HepG2 (cell line): Measurements from ENCODE around the gene SPHK2. TPM values are rescaled to one million over a fixed set of nuclear protein-coding genes. Genes with fewer than 3 reads are reported as not detected.

Experiments
- CREB1 ChIP-seq, 2 experiments: fragments of 450-650 bp in 1 of 2; IDR thresholded peaks; 2 replicates each; pipeline ENCODE4 v1.6.1; 2016 to 2017; ENCODE audit warnings: control low read depth in 1 of 2, mild to moderate bottlenecking in 1 of 2, missing compliant biosample characterization in 1 of 2, missing genetic modification characterization in 1 of 2
- ERF ChIP-seq: IDR thresholded peaks from 2 replicates; pipeline ENCODE4 v1.6.1; 2018; ENCODE audit warnings: missing biosample characterization, missing genetic modification reagents
- FLYWCH1 ChIP-seq: sonication (generic); formaldehyde crosslinking; IDR thresholded peaks from 2 replicates; pipeline ENCODE4 v1.8.1; 2023; ENCODE audit warnings: mild to moderate bottlenecking, missing genetic modification reagents
- HNF4A ChIP-seq: sonication (generic); formaldehyde crosslinking; IDR thresholded peaks from 2 replicates; pipeline ENCODE4 v1.4.0; 2020; ENCODE audit warnings: missing genetic modification reagents
- HNRNPLL ChIP-seq: fragments of 200-400 bp; formaldehyde crosslinking; IDR thresholded peaks from 2 replicates; pipeline ENCODE4 v1.6.1; 2017; ENCODE audit warnings: mild to moderate bottlenecking, low read depth, low read length; ENCODE audit not compliant: poor library complexity, severe bottlenecking
- KLF13 ChIP-seq: sonication (generic); formaldehyde crosslinking; IDR thresholded peaks from 2 replicates; pipeline ENCODE4 v1.4.0; 2020; ENCODE audit warnings: mild to moderate bottlenecking, missing genetic modification reagents
- KMT2A ChIP-seq: sonication (generic); formaldehyde crosslinking; IDR thresholded peaks from 2 replicates; pipeline ENCODE4 v1.4.0; 2020; ENCODE audit warnings: missing genetic modification reagents
- MATR3 ChIP-seq: sonication (generic); formaldehyde crosslinking; IDR thresholded peaks from 2 replicates; pipeline ENCODE4 v1.4.0; 2020; ENCODE audit warnings: missing genetic modification reagents
- MEF2D ChIP-seq: sonication (generic); formaldehyde crosslinking; IDR thresholded peaks from 2 replicates; pipeline ENCODE4 v1.5.1; 2020; ENCODE audit warnings: mild to moderate bottlenecking, missing genetic modification reagents
- NCOA1 ChIP-seq: sonication (generic); formaldehyde crosslinking; IDR thresholded peaks from 2 replicates; pipeline ENCODE4 v1.9.0; 2021; ENCODE audit warnings: missing genetic modification reagents
- NCOR1 ChIP-seq: fragments of 200-600 bp; sonication (generic); IDR thresholded peaks from 2 replicates; pipeline ENCODE4 v1.7.0; 2017; ENCODE audit warnings: antibody characterized with exemption, low read length, borderline replicate concordance
- PHF21A ChIP-seq: sonication (generic); formaldehyde crosslinking; IDR thresholded peaks from 2 replicates; pipeline ENCODE4 v1.5.0; 2020; ENCODE audit warnings: mild to moderate bottlenecking, missing genetic modification reagents
- RFX1 ChIP-seq: fragments of 450-650 bp; IDR thresholded peaks from 2 replicates; pipeline ENCODE4 v1.6.1; 2017
- RORA ChIP-seq: sonication (generic); formaldehyde crosslinking; IDR thresholded peaks from 2 replicates; pipeline ENCODE4 v1.5.0; 2020; ENCODE audit warnings: mild to moderate bottlenecking, missing genetic modification reagents, moderate library complexity
- SP140L ChIP-seq: sonication (generic); formaldehyde crosslinking; IDR thresholded peaks from 2 replicates; pipeline ENCODE4 v1.4.0; 2020; ENCODE audit warnings: missing genetic modification reagents, borderline replicate concordance
- TAF1 ChIP-seq: sonication (generic); formaldehyde crosslinking; IDR thresholded peaks from 2 replicates; pipeline ENCODE4 v1.4.0; 2020; ENCODE audit warnings: missing genetic modification reagents
- TBX3 ChIP-seq: fragments of 450-650 bp; IDR thresholded peaks from 2 replicates; pipeline ENCODE4 v1.6.1; 2017; ENCODE audit warnings: antibody characterized with exemption, mild to moderate bottlenecking, inconsistent platforms, borderline replicate concordance
- TSC22D2 ChIP-seq: sonication (generic); formaldehyde crosslinking; IDR thresholded peaks from 2 replicates; pipeline ENCODE4 v1.5.1; 2020; ENCODE audit warnings: missing genetic modification reagents, mild to moderate bottlenecking, borderline replicate concordance
- ZFP1 ChIP-seq: IDR thresholded peaks from 2 replicates; pipeline ENCODE4 v1.6.1; 2016
- ZFP90 ChIP-seq: sonication (generic); formaldehyde crosslinking; IDR thresholded peaks from 2 replicates; pipeline ENCODE4 v1.8.0; 2022; ENCODE audit warnings: missing genetic modification reagents, mild to moderate bottlenecking, inconsistent platforms, borderline replicate concordance
- ZNF3 ChIP-seq: IDR thresholded peaks from 2 replicates; pipeline ENCODE4 v1.7.0; 2017; ENCODE audit warnings: inconsistent platforms
- ZNF543 ChIP-seq: sonication (generic); formaldehyde crosslinking; IDR thresholded peaks from 2 replicates; pipeline ENCODE4 v1.4.0; 2020; ENCODE audit warnings: mild to moderate bottlenecking, missing genetic modification reagents
- ZNF616 ChIP-seq: sonication (generic); formaldehyde crosslinking; IDR thresholded peaks from 2 replicates; pipeline ENCODE4 v1.5.0; 2020; ENCODE audit warnings: low read depth, mild to moderate bottlenecking, missing genetic modification reagents
- ZNF678 ChIP-seq: sonication (generic); formaldehyde crosslinking; IDR thresholded peaks from 2 replicates; pipeline ENCODE4 v1.4.0; 2020; ENCODE audit warnings: mild to moderate bottlenecking, missing genetic modification reagents
- ZNF792 ChIP-seq: IDR thresholded peaks from 2 replicates; pipeline ENCODE4 v1.6.1; 2016
- ZNF83 ChIP-seq: sonication (generic); formaldehyde crosslinking; IDR thresholded peaks from 2 replicates; pipeline ENCODE4 v1.4.0; 2020; ENCODE audit warnings: missing genetic modification reagents, mild to moderate bottlenecking, borderline replicate concordance
- ZNF839 ChIP-seq: sonication (generic); formaldehyde crosslinking; IDR thresholded peaks from 2 replicates; pipeline ENCODE4 v1.4.0; 2020; ENCODE audit warnings: missing genetic modification reagents, mild to moderate bottlenecking, borderline replicate concordance
- ZSCAN30 ChIP-seq: sonication (generic); formaldehyde crosslinking; IDR thresholded peaks from 2 replicates; pipeline ENCODE4 v1.5.0; 2020; ENCODE audit warnings: mild to moderate bottlenecking, missing genetic modification reagents
- ZSCAN31 ChIP-seq: sonication (generic); formaldehyde crosslinking; IDR thresholded peaks from 2 replicates; pipeline ENCODE4 v1.5.0; 2020; ENCODE audit warnings: low read depth, mild to moderate bottlenecking, missing genetic modification reagents
- polyA plus RNA-seq, 8 experiments: library from polyadenylated mRNA; depleted of rRNA in 3 of 8; stranded (reverse) in 7 of 8; unstranded in 1 of 8; fragments of >200 nt; fragmentation: Illumina TruSeq in 4 of 8; extraction: Trizol in 4 of 8; gene quantifications; 2 replicates each; pipeline versions ENCODE4 v1.2.1 to v1.2.3, GENCODE V29; 2011 to 2016; ENCODE audit warnings: low read depth in 4 of 8, missing spikeins in 1 of 8, mixed read lengths in 1 of 8; ENCODE audit not compliant: insufficient read depth in 1 of 8
- total RNA-seq, 5 experiments: library from RNA; depleted of rRNA; stranded (reverse); fragments of >200 nt; fragmentation: Illumina TruSeq; extraction: Trizol; gene quantifications; 2 replicates each; pipeline ENCODE4 v1.2.3, GENCODE V29; 2016; ENCODE audit warnings: low read depth in 1 of 5
- TF ChIP-seq, protein P1 (sequence below): sonication (generic); formaldehyde crosslinking; IDR thresholded peaks from 2 replicates; pipeline ENCODE4 v1.5.0; 2020; ENCODE audit warnings: missing genetic modification reagents
- TF ChIP-seq, protein P2 (sequence below): sonication (generic); formaldehyde crosslinking; IDR thresholded peaks from 2 replicates; pipeline ENCODE4 v1.5.0; 2020; ENCODE audit warnings: mild to moderate bottlenecking, missing genetic modification reagents

SPHK2 gene
- total and polyA plus RNA-seq, 2 of the 13 experiments (the other 11 are each of a cell fraction or from before 2014, with no cell fraction given), result 2.9 to 14.4 TPM

DNA sequence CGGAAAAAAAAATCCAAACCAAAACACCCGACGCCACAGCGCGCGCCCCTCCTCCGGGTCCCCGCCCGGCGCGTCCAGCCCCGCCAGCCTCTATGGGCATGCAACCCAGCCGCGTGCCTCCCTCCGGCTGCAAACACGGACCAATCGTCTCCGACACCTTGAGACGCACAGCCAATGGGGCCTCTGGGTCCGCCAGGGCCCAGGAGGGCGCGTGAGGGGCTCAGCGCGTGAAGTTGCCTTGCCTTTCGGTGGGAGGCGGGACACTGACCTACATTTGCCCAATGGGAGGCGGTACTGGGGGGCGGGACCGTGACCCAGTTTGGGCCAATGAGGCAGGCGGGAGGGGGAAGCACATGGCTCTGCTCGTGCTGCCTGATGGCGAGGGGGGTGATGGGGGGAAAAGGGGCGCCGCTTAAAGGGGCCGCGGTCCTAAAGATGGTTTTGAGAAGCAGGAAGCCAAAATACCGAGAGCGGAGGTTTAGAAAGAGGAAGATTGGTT lies 18.2 kb downstream of the SPHK2 start (continued):
- TF ChIP-seq MEF2D (CRISPR knock-in tag) (peak; percentile 80), ZFP90 (CRISPR knock-in tag) (peak; percentile 41; the same call in 1 of the 2 replicates), CREB1 (IDR thresholded peaks at IDR 0.05) (peak; percentile 70), CREB1 (CRISPR knock-in tag; IDR thresholded peaks at IDR 0.05) (peak; percentile 77), ZNF792 (CRISPR knock-in tag) (peak; percentile 64), MATR3 (CRISPR knock-in tag) (no peak), HNF4A (CRISPR knock-in tag) (no peak), RORA (CRISPR knock-in tag) (peak; percentile 87; the same call in 1 of the 2 replicates), RFX1 (no peak), ZNF839 (CRISPR knock-in tag) (peak; percentile 85; the same call in 1 of the 2 replicates), NCOA1 (no peak), KLF13 (CRISPR knock-in tag) (no peak; the same call in 1 of the 2 replicates), TAF1 (CRISPR knock-in tag) (peak; percentile 35; the same call in 1 of the 2 replicates), ZNF678 (peak; percentile 57; the same call in 1 of the 2 replicates), ZNF83 (CRISPR knock-in tag) (peak; percentile 84; the same call in 1 of the 2 replicates), PHF21A (CRISPR knock-in tag) (peak; percentile 77; the same call in 1 of the 2 replicates), ZNF543 (peak; percentile 75; the same call in 1 of the 2 replicates), ERF (CRISPR knock-in tag) (peak; percentile 83), TSC22D2 (CRISPR knock-in tag) (peak; percentile 21; the same call in 1 of the 2 replicates), TBX3 (peak; percentile 56; the same call in 1 of the 2 replicates), ZSCAN31 (peak; percentile 84), ZNF616 (CRISPR knock-in tag) (peak; percentile 90; the same call in 1 of the 2 replicates), NCOR1 (peak; percentile 19; the same call in 1 of the 2 replicates), KMT2A (no peak), ZSCAN30 (CRISPR knock-in tag) (no peak; the same call in 1 of the 2 replicates), FLYWCH1 (CRISPR knock-in tag) (peak; percentile 91), ZNF3 (CRISPR knock-in tag) (no peak), SP140L (no peak), HNRNPLL (peak; percentile 29), ZFP1 (CRISPR knock-in tag) (peak; percentile 40; the same call in 1 of the 2 replicates)
- TF ChIP-seq, protein P1, sequence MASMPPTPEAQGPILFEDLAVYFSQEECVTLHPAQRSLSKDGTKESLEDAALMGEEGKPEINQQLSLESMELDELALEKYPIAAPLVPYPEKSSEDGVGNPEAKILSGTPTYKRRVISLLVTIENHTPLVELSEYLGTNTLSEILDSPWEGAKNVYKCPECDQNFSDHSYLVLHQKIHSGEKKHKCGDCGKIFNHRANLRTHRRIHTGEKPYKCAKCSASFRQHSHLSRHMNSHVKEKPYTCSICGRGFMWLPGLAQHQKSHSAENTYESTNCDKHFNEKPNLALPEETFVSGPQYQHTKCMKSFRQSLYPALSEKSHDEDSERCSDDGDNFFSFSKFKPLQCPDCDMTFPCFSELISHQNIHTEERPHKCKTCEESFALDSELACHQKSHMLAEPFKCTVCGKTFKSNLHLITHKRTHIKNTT (CRISPR knock-in tag), result no peak
- TF ChIP-seq, protein P2, sequence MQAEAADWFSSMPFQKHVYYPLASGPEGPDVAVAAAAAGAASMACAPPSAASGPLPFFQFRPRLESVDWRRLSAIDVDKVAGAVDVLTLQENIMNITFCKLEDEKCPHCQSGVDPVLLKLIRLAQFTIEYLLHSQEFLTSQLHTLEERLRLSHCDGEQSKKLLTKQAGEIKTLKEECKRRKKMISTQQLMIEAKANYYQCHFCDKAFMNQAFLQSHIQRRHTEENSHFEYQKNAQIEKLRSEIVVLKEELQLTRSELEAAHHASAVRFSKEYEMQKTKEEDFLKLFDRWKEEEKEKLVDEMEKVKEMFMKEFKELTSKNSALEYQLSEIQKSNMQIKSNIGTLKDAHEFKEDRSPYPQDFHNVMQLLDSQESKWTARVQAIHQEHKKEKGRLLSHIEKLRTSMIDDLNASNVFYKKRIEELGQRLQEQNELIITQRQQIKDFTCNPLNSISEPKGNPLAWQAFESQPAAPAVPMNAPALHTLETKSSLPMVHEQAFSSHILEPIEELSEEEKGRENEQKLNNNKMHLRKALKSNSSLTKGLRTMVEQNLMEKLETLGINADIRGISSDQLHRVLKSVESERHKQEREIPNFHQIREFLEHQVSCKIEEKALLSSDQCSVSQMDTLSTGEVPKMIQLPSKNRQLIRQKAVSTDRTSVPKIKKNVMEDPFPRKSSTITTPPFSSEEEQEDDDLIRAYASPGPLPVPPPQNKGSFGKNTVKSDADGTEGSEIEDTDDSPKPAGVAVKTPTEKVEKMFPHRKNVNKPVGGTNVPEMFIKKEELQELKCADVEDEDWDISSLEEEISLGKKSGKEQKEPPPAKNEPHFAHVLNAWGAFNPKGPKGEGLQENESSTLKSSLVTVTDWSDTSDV, result no peak
